HPDE6-E6E7 (cell line): ENCODE measurements around the gene TRAPPC14.

Experiments used
- DNase-seq: peaks from one replicate; pipeline ENCODE4 v3.0.0; 2011; ENCODE audit warnings: missing footprints; ENCODE audit errors: extremely low spot score

The TRAPPC14 gene

DNA sequence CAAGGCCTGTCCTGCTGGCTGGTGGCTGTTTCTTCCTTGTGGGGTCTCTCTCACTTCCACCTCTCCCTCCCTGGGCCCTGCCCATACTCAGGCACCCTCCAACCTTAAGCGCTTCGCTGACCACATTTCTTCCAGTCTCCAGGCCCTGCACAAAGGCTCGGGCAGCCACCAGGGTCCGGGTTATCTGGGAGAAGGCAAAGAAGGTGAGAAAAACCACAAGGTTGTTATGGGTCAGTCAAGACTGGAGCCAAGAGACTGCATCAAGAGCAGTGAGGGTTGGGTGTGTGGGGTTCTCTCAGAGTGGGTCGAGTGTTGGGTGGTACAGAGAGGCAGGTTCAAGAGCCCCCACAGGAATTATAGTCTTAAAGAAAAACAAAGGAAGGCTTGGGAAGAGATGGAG lies 16.1 kb upstream of the TRAPPC14 start:
- no peak for DNase-seq

- DNase-seq, result no peak
These were observed 15.4 kb upstream of the TRAPPC14 start for GRCh38 chr7:100173806-100174495.

DNA sequence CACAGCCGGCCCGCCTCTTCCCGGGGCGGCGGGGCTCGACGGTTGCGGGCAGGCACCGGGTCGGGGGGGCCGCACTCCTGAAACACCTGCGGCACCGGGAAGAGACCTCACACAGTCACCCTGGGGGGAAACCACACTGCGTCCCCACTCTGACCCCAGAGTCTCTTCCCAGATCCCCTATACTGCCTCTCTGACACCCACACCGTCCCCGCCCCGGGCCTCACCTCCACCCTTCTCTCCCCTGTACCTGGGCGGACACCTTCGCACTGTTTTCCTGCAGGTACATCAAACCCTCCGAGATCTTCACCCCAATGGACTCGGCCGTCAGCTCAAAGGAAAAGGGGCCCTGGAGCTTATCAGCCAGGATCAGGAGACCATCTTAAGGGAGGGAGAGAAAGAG lies 13.3 kb upstream of the TRAPPC14 start:
- DNase-seq, result no peak

DNA sequence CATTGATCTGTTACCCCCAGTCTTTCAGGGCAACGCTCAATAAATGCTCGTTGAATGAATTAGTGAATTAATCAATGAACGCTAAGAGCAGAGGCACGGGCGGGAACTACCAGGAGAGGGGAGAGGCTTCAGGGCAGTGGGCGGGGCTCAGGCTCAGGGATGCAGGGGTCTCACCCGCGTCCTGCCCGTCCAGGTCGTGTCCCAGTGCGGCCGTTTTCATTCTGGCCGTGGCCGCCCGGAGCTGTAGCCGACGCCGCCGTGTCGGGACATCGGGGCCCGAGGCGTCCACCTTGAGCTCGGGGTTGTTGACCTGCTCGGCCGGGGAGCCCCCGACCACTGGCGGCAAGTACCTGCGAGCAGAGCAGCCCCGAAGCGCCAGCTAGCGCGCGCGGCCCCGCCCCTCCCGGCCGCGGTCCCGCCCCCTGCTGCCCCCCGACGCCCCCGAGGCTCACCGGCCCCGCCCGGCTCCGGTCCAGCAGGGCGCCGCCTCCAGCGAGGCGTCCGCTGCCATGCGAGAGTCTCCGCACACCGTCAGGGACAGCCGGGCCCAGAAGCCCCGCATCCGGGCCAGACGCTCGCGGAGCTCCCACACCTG lies 12.7 kb upstream of the TRAPPC14 start:
- DNase-seq, result no peak

DNA sequence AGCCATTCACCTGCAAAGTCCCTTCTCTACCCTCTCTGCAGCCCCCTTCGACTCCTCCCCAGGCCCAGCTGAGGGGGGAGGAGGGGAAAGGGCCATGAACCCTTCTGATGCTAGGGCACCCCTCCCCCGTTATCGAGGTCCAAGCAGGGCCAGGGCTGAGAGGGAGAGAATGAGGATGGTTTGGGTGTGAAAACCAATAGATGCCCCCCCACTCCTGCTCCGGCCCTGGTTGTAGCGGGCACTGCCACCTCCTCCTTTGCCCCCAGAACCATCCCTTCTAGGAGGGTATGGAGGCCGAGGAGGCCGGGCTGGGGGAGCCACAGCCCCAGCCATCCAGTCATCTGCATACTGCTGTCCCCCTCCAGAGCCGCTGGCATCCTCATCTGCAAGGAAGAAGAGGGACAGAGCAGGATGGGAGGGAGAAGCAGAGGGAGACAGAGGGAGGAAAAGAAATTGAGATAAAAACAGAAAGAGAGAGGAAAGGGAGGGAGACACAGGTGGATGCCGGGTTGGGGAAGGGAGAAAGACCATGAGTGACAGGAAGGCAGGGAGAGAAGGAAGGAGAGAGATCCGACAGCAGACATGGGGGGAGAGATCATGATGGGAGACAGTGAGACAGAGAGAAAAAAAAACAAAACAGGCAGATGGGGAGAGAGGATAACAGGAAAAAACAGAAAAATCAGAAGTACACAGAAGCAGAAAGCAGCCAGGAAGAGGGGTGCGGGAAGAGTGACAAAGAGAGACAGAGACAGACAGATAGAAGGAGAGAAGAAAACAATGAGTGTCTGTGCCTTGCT lies 11.8 kb upstream of the TRAPPC14 start:
- DNase-seq, result no peak

DNA sequence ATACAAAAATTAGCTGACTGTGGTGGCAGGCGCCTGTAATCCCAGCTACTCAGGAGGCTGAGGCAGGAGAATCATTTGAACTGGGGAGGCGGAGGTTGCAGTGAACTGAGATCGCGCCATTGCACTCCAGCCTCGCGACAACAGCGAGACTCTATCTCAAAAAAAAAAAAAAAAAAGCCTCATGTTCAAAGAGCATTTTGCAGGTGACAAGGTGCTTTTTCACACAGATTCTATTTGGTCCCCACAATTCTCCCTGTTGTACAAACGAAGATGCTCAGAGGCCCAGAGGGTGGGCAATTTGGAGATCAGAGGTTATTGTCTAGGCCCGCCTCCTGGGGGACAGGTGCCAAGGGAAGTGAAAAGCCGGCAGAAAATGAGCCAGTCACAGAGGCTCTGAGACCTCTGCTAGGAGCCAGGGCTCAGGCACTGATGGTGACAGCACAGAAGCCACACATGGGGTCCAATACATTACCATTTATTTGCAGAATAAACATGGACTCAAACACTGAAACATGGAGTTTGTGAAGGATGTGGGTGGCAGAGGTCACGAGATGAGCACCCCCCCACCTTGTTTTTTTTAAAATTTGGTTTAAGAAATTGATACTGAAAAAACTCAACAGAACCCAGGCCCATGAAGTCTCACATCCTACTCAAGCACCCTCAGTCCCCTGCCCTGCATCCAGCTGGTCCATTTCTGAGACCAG lies 10.8 kb upstream of the TRAPPC14 start:
- no peak for DNase-seq

GRCh38 chr7:100167912-100168323 lies 9.4 kb upstream of the TRAPPC14 start:
- no peak for DNase-seq

DNA sequence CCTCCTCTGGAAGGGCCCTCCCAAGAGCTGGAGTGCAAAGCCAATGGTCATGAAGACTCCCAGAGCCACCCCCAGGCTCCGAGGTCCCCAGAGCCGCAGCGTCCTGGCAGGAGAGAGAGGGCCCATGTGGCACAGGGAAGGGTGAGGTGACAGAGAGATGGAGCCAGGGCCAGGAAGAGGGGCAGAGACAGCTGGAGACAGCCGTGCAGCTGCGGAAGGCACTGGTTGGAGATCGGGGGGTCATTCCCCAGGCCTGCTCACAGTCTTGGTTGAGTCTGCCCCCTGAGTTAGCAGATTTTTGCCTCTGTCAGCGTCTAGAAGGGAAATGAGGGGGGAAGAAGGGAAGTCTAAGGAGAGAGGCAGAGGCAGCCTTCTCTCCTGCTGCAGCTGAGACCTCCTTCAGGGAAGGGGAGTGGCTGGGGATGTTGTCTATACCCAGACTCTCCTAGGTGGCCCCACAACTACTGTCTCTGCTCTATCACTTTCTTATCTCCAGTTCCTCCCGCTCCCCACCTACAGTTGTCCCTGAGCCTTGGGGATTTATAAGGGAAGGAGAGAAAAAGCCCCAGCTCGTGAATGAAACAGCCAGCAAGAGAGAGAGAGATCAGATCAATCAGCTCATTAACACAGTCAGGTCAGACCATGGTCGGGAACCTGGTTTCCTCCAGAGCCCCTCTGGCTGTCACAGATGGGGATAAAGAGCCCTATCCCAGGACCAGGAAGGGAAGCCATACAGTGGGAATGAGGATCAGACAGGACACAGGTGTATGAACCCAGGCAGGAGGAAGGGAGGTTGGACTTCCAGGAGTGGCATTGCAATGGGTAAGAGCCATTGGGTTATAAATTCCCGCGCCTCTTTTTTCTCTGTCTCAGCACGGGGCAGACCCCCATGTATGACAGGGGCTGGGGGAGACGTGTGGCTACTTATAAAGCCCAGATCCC lies 8.7 kb upstream of the TRAPPC14 start:
- no peak for DNase-seq

DNA sequence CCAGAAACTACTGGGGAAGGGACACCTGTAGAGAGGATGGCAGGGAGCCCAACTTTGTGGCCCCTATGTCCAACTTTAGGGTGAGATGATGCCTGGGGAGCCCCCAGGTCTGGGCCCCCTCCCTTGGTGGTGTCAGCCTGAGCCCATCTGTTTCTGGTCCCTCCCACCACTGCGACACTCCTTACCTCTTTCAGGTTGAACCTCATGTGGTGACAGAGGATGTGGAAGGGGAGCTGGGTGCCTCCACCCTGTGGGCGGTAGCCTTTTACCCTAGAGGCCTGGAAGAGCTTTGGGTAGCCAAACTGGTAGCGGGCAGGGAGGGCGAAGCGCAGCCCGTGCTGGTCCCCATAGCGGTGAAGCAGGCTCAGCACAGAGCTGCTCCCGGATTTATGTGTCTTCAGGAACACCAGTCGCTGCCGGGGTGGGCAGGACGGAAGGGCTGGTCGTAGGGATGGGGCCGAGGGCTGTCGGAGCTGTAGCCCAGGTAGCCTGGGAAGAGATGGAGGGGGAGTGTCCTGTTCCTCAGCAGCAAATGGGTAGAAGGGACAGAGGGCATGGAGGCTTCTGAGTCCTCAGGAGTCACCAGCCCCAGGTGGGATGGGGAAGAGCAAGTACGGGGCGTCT lies 7.9 kb upstream of the TRAPPC14 start:
- no peak for DNase-seq

- no peak for DNase-seq
These were observed 5.3 kb upstream of the TRAPPC14 start for GRCh38 chr7:100163871-100164270.

DNA sequence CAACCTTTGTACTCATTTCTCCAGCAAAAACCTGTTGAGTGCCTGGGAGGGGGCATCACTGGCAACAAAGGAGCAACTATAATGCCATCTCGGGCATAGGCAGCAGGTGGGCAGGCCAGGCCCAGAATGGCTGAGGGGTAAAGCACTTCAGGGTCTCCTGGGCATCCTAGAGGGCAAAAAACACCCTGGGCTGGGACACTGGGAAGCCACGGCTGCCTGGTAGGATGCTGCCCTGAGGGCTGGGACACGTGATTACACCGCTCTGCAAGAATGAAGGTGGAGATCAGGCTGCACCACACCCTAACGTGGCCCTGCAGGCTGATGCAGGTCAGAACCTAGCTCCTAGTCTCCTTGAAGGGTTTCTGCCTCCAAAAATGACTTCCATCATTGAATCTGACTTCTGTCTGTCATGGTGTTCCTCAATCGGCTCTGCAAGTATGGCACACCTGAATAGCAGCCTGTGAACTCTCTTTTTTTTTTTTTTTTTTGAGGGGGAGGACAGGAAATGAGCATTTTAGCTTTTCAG lies 4.5 kb upstream of the TRAPPC14 start:
- peak; percentile 89 for DNase-seq

- no peak for DNase-seq
These were observed 1.5 kb upstream of the TRAPPC14 start for GRCh38 chr7:100160067-100160466.

DNA sequence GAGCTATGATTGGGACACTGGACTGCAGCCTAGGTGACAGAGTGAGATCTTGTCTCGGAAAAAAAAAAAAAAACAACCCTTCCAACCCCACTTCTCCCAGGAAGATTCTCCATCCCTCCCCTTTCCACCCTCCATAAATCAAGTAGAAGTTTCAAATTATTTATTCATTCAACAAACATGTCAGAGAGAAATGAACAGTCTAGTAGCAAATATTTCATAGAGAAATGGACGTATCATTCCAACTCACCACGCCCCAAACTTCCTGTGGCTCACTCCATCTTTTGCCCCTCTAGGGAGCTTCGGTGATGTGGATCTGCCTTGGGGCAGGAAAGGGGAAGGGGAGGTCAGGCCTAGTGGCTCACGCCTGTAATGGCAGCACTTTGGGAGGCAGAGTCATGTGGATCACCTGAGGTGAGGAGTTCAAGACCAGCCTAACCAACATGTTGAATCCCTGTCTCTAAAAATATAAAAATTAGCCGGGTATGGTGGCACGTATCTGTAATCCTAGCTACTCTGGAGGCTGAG lies 638 bp upstream of the TRAPPC14 start:
- DNase-seq, result no peak

DNA sequence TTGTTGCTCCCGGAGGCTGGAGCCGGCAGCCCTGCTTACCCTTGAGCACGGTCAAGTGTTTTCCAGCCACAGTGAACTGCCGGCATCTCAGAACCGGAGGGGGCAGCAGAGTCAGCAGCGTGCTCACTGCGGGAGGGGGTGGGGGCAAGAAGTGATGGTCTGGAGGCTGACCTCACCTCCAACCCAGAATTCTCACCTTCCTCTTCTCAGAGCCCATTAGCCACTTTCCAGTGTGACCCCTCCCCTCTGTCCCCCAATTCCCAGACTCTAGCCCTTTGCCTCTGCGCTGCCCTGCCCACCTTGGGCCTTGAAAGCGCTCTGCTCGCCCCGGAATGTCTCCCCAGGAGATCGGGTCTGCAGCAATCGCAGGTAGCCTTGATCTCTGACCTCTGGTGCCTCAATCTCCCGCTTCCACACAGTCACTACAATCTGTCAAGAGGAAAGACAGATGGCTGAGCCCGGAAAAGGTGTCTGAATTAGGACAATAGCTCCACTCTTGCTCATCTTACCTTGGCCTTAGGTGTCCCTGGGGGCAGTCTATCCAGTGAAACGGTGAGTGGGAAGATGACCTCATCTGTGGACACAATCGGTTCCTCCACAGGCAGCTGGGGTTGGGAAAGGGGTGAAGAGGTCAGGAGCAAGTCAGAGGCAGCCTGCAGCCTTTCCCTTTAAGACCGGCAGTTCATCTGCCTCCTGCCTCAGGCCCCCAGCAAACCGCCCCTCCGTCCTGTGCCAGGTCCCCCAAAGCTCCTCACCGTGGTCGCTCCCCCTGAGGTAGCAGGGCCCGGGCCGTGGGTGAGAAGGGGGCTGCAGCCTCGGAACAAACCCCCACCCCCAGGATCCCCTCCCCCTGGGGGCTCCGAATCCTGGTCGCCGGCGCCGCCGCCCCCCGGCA lies 942 bp downstream of the TRAPPC14 start:
- peak; percentile 82 for DNase-seq

DNA sequence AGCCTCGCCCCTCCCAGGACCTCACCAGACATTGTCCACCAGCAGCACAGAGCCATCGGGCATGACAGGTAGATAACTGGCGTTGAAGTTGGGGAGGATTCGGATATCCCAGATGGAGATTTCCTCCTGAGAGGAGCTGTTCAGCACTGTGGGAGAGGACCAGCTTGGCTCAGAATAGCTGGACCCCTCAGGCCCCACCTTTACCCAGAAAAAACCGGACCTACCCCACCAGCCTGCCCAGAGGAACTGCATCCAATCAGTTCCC lies 1.5 kb downstream of the TRAPPC14 start:
- no peak for DNase-seq

DNA sequence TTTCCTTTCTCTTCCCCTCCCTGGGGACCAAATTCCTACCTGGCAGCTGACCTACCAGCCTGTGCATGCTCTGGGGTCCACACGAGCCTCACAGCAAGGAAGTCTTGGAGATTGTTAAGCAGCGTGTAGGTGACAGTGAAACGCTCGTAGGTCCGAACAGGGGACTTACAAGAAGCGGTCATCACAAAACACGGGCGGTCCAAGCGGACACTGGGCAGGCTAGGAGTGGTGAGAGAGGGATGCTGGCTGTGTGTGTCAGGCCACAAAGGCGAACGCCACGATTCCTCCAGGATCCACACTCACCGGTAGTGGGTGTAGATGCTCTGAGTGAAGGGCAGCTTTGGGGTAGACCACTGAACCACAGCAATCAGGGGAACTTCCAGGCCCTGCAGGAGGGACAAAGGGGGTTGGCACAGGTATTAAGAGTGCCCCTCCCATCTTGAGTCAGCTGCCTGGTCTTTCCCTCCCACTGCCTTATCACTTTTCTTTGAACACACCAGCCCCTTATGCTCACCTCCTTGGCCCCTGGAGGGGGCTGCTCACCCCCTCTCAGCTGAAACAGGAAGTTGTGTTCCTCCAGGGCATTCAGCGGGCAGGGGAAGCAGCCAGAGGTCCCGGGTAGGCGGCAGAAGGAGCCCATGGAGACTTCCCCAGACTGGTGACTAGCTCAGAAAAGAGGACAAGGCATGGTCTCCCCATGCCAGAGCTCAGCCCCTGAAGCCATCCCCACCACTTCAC lies 2.0 kb downstream of the TRAPPC14 start:
- no peak for DNase-seq

DNA sequence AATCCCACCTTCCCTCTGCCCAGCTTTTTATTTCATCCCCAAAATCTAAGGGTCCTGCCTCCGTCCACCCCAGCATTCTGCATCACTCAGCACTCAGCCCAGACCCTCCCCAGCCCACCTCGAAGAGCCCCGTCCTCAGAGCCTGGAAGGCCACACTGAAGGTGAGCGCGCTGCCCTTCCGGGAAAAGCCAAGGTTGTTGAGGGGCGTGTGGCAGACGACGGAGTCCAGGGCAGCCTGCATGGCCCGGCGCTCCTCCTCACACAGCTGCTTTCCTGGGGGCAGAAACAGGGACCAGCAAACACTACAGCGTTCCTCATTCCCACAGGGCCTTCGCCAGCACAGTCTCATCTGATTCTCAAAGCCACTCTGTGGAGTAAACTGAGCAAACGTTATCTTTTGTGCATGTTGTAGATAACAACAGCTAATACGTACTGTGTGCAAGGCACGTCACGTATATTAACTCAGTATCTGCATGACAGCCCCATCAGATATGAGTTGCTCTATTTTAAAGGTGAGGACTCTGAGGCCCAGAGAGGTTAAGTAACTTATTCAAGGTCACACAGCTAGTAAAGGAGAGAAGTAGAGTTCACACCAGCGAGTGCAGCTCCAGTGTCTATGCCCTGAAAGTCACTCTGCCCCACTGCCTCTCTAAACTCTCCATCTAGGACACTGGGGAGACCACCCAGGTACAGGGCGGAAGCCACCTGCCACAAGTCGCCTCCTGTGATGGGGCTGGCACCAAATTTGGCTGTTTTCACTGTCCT lies 2.8 kb downstream of the TRAPPC14 start:
- no peak for DNase-seq
